GM23338 (cell line): ENCODE measurements around the gene ANKRD63.

Experiments used
- CREB1 ChIP-seq: fragments of 250-450 bp; sonication (Bioruptor Pico); IDR thresholded peaks from 2 replicates; pipeline ENCODE4 v1.5.0; 2020; ENCODE audit warnings: low read depth, mild to moderate bottlenecking, moderate library complexity
- EZH2 ChIP-seq: fragments of 200-600 bp; sonication (generic); IDR thresholded peaks from one replicate; pipeline ENCODE4 v1.8.0; 2017; ENCODE audit warnings: antibody characterized with exemption, mild to moderate bottlenecking, low read depth; ENCODE audit not compliant: unreplicated experiment
- EZH2phosphoT487 ChIP-seq: fragments of 200-600 bp; sonication (generic); IDR thresholded peaks from one replicate; pipeline ENCODE4 v1.8.1; 2018; ENCODE audit warnings: antibody characterized with exemption; ENCODE audit not compliant: unreplicated experiment
- JUNB ChIP-seq: IDR thresholded peaks from one replicate; pipeline ENCODE4 v1.6.1; 2016; ENCODE audit warnings: antibody characterized with exemption; ENCODE audit not compliant: unreplicated experiment
- POLR2AphosphoS5 ChIP-seq: IDR thresholded peaks from 2 replicates; pipeline ENCODE4 v1.6.1; 2016; ENCODE audit warnings: antibody characterized with exemption, low read depth
- ZNF114 ChIP-seq: fragments of 250-450 bp; sonication (Bioruptor Pico); IDR thresholded peaks from 2 replicates; pipeline ENCODE4 v1.5.0; 2020; ENCODE audit warnings: mild to moderate bottlenecking, moderate library complexity
- ZNF331 ChIP-seq: fragments of 250-450 bp; sonication (Bioruptor Pico); IDR thresholded peaks from 2 replicates; pipeline ENCODE4 v1.5.0; 2020; ENCODE audit warnings: low read depth, mild to moderate bottlenecking, moderate library complexity
- TF ChIP-seq, protein P1 (sequence below), 2 experiments: fragments of 200-600 bp in 1 of 2; sonication (generic) in 1 of 2; conservative IDR thresholded peaks; 2 replicates each; pipeline versions ENCODE4 v1.5.1 to v1.6.1; 2016 to 2017; ENCODE audit warnings: antibody characterized with exemption in 2 of 2, low read depth in 2 of 2, mild to moderate bottlenecking in 2 of 2, moderate library complexity in 1 of 2
- TF ChIP-seq, protein P2 (sequence below): IDR thresholded peaks from one replicate; pipeline ENCODE4 v1.6.1; 2018; ENCODE audit warnings: antibody characterized with exemption; ENCODE audit not compliant: unreplicated experiment
- TF ChIP-seq, protein P3 (sequence below): IDR thresholded peaks from 2 replicates; pipeline ENCODE4 v1.6.1; 2016; ENCODE audit warnings: antibody characterized with exemption

DNA sequence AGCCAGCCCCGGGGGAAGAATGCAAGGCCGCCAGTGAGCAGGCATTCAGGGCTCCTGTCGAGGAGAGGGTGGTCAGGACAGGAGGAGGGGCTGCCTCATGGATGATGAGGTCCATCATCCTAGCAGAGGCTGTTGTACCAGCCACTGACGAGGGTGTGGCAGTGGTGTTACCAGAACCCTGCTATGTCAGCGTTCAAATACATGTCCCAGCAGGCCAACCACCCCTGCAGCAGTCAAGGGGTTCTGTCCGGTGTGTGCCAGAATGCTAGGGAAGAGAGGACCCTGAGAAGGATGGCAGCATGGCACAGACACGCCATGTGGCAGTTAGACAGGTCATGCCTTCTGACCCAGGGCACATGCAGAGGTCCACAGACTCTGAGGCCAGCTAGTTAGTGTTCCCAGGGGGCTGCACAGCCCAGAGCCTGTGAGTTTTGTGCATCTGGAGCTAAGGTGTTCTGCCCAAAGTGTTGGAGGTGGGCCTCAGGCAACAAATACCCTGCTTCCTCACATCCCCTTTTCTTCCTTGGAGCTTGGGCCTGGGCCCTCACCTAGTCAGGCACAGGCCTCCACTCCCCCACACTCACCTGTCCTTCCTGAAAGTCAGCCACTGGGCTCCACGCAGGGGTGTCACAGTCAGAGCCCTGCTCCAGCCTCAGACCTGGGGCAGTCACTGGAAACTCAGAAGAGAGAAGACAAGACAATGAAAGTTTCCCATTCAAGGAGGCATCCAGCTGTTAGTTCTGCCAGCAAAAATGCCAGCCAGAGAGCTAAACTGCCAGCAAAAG lies 36.2 kb downstream of the ANKRD63 start:
- TF ChIP-seq, protein P1, sequence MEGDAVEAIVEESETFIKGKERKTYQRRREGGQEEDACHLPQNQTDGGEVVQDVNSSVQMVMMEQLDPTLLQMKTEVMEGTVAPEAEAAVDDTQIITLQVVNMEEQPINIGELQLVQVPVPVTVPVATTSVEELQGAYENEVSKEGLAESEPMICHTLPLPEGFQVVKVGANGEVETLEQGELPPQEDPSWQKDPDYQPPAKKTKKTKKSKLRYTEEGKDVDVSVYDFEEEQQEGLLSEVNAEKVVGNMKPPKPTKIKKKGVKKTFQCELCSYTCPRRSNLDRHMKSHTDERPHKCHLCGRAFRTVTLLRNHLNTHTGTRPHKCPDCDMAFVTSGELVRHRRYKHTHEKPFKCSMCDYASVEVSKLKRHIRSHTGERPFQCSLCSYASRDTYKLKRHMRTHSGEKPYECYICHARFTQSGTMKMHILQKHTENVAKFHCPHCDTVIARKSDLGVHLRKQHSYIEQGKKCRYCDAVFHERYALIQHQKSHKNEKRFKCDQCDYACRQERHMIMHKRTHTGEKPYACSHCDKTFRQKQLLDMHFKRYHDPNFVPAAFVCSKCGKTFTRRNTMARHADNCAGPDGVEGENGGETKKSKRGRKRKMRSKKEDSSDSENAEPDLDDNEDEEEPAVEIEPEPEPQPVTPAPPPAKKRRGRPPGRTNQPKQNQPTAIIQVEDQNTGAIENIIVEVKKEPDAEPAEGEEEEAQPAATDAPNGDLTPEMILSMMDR (conservative IDR thresholded peaks at IDR 0.05; ENCODE audit: low read depth in 2 of 2): no peak
- TF ChIP-seq EZH2 (no peak), POLR2AphosphoS5 (no peak), CREB1 (CRISPR knock-in tag) (no peak), EZH2phosphoT487 (no peak), ZNF331 (CRISPR knock-in tag) (no peak), ZNF114 (CRISPR knock-in tag) (no peak), JUNB (no peak)
- TF ChIP-seq, protein P2, sequence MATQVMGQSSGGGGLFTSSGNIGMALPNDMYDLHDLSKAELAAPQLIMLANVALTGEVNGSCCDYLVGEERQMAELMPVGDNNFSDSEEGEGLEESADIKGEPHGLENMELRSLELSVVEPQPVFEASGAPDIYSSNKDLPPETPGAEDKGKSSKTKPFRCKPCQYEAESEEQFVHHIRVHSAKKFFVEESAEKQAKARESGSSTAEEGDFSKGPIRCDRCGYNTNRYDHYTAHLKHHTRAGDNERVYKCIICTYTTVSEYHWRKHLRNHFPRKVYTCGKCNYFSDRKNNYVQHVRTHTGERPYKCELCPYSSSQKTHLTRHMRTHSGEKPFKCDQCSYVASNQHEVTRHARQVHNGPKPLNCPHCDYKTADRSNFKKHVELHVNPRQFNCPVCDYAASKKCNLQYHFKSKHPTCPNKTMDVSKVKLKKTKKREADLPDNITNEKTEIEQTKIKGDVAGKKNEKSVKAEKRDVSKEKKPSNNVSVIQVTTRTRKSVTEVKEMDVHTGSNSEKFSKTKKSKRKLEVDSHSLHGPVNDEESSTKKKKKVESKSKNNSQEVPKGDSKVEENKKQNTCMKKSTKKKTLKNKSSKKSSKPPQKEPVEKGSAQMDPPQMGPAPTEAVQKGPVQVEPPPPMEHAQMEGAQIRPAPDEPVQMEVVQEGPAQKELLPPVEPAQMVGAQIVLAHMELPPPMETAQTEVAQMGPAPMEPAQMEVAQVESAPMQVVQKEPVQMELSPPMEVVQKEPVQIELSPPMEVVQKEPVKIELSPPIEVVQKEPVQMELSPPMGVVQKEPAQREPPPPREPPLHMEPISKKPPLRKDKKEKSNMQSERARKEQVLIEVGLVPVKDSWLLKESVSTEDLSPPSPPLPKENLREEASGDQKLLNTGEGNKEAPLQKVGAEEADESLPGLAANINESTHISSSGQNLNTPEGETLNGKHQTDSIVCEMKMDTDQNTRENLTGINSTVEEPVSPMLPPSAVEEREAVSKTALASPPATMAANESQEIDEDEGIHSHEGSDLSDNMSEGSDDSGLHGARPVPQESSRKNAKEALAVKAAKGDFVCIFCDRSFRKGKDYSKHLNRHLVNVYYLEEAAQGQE: no peak
- TF ChIP-seq, protein P3, sequence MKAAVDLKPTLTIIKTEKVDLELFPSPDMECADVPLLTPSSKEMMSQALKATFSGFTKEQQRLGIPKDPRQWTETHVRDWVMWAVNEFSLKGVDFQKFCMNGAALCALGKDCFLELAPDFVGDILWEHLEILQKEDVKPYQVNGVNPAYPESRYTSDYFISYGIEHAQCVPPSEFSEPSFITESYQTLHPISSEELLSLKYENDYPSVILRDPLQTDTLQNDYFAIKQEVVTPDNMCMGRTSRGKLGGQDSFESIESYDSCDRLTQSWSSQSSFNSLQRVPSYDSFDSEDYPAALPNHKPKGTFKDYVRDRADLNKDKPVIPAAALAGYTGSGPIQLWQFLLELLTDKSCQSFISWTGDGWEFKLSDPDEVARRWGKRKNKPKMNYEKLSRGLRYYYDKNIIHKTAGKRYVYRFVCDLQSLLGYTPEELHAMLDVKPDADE: no peak
